Esophagus squamous epithelium (tissue), 5 donors: Measurements from ENCODE around the gene ADGRD1. TPM values are rescaled to one million over a fixed set of nuclear protein-coding genes. Genes with fewer than 3 reads are reported as not detected.

ENCODE experiments used
- DNase-seq: peaks from one replicate; lab custom pipeline; 2025; lab: John Stamatoyannopoulos, UW
- H3K27ac ChIP-seq, 4 donors: fragments of 200-600 bp; sonication (generic); one replicate each; pipeline ENCODE4 v1.5.1; 2016 to 2019; ENCODE audit warnings: mild to moderate bottlenecking in 1 of 4
- H3K27me3 ChIP-seq, 4 donors: fragments of 200-600 bp; sonication (generic); 1 replicate in 3 of 4; 2 replicates in 1 of 4; pipeline versions ENCODE4 v1.5.1 to v1.6.0; 2017 to 2021; ENCODE audit warnings: antibody characterized with exemption in 1 of 4
- H3K36me3 ChIP-seq, 3 donors: fragments of 200-600 bp; sonication (generic); one replicate each; pipeline ENCODE4 v1.5.1; 2016 to 2019
- H3K4me1 ChIP-seq, 3 donors: fragments of 200-600 bp; sonication (generic); one replicate each; pipeline ENCODE4 v1.5.1; 2017 to 2019
- H3K4me3 ChIP-seq, 4 donors: fragments of 200-600 bp; sonication (generic); 1 replicate in 3 of 4; 2 replicates in 1 of 4; pipeline ENCODE4 v1.5.1; 2016 to 2019; ENCODE audit warnings: mild to moderate bottlenecking in 2 of 4, moderate library complexity in 1 of 4
- H3K9me3 ChIP-seq, 3 donors: fragments of 200-600 bp; sonication (generic); one replicate each; pipeline ENCODE4 v1.5.1; 2016 to 2019
- POLR2A ChIP-seq, 4 donors: fragments of 450-650 bp; IDR thresholded peaks; one replicate each; pipeline ENCODE4 v1.6.1; 2017; ENCODE audit warnings: antibody characterized with exemption in 4 of 4, mild to moderate bottlenecking in 4 of 4, moderate library complexity in 3 of 4
- WGBS, 2 donors: methylation state at CpG; one replicate each; pipeline ENCODE4 v1.1.5; 2018; 5-methylcytosine and 5-hydroxymethylcytosine counted together
- intact Hi-C: fragments of 100-400 bp; cut with DNase I; formaldehyde crosslinking; loops from one replicate; pipeline ENCODE4 v1.15.0; 2022
- total RNA-seq, 4 donors: library from RNA; depleted of rRNA; stranded (reverse); fragments of >200 nt; gene quantifications; one replicate each; pipeline ENCODE4 v1.1.0, GENCODE V29; 2016
- TF ChIP-seq, protein P1 (sequence below), 6 experiments: fragments of 450-650 bp in 4 of 6; fragments of 200-600 bp in 2 of 6; sonication (generic) in 2 of 6; IDR thresholded peaks; one replicate each; pipeline ENCODE4 v1.5.1; 2016 to 2019; ENCODE audit warnings: antibody characterized with exemption in 6 of 6, mild to moderate bottlenecking in 4 of 6, moderate library complexity in 4 of 6
- donor health status: DM: yes; HTN: yes; CAD: no.

Gene ADGRD1
- total RNA-seq, 4 donors from 2014 or later, result 2.2 to 28.2 (median 8.8) TPM

DNA sequence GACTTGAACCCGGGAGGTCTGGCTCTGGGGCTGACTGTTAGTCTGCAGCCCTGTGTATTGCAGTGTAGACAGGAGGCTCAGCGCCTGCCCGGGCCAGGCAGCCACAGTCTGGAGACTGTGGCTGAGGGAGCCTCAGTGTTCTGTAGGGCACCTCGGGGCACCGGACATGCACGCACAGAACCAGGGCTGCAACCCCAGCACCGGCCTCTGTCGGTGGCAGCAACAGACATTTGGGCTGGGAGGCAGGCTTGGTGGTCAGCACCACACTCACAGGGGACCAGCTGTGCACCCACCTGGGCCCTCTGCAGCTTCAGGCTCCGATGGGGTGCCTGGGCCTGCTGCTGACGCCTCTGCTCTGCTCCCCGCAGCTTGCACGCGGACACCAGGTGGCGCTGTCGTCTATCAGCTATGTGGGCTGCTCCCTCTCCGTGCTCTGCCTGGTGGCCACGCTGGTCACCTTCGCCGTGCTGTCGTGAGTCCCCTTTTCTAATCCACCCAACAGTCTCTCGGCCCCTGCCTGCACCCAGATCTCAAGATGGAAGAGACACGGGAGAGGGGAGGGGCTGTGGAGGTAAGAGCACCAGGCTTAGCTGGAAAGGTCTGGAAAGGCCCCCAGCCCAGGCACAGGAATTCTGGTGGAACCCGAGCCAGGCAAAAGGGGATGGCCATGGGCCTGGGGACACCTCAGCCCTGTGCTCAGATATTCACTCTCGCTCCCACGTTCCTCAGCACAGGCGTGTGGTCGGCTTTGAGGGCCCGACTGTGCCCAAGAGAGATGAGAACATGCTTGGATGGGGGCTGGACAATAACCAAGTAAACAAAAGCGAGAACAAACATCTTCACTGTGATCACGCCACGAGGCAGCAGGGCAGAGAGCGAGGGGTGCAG lies 151.0 kb downstream of the ADGRD1 start:
- intact Hi-C loops, result loop anchor here (10.0 kb wide), 1 partner anchor 720 kb away; the partner anchor contains the start of gene MMP17
- WGBS, 2 donors, result 36 to 47% methylated on average over 4 to 7 of the region's 32 CpGs

DNA sequence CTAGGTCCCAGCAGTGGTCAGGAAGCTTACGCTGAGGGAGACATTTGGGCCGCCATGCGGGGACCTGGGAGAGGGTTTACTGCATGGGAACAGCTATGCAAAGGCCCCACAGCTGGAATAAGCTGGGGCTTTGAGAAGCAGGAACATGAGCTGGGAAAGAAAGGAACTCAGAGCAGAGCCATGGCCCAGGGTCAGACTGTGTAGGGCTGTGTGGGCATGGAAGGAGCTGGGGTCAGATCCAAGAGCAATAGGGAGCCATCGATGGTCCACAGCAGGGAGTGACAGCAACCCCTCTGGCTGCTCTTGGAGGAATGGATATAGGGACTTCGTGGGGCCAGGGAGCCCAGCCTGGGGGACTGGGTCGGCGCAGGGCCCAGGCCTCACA lies 151.6 kb downstream of the ADGRD1 start:
- DNase-seq, result no peak
- intact Hi-C loops, result loop anchor here (10.0 kb wide), 1 partner anchor 719 kb away; the partner anchor contains the start of gene MMP17
- Histone ChIP-seq H3K9me3 (no peaks in the 10 kb centered on the region), H3K27ac (no peak overlapping the region), H3K36me3 (no peaks in the 10 kb centered on the region), H3K4me1 (peaks cover 3 to 19% (median 7%) of the 10 kb centered on the region in 3 donors), H3K27me3 (peaks cover 0 to 21% (median 0%) of the 10 kb centered on the region in 4 donors), H3K4me3 (no peak overlapping the region)
- WGBS, 2 donors, result 94 to 95% methylated on average over 4 to 5 of the region's 7 CpGs
- no peak for TF ChIP-seq POLR2A (IDR thresholded peaks at IDR 0.05)
- TF ChIP-seq, protein P1, sequence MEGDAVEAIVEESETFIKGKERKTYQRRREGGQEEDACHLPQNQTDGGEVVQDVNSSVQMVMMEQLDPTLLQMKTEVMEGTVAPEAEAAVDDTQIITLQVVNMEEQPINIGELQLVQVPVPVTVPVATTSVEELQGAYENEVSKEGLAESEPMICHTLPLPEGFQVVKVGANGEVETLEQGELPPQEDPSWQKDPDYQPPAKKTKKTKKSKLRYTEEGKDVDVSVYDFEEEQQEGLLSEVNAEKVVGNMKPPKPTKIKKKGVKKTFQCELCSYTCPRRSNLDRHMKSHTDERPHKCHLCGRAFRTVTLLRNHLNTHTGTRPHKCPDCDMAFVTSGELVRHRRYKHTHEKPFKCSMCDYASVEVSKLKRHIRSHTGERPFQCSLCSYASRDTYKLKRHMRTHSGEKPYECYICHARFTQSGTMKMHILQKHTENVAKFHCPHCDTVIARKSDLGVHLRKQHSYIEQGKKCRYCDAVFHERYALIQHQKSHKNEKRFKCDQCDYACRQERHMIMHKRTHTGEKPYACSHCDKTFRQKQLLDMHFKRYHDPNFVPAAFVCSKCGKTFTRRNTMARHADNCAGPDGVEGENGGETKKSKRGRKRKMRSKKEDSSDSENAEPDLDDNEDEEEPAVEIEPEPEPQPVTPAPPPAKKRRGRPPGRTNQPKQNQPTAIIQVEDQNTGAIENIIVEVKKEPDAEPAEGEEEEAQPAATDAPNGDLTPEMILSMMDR (IDR thresholded peaks at IDR 0.05), result no peak

More for the DNA sequence above, 151.0 kb downstream of the ADGRD1 start:
- Histone ChIP-seq H3K27me3 (peaks cover 0 to 21% (median 0%) of the 10 kb centered on the region in 4 donors), H3K4me1 (peaks cover 3 to 19% (median 7%) of the 10 kb centered on the region in 3 donors), H3K27ac (peak overlapping the region in 2 of 4 donors; percentile 9 to 17), H3K4me3 (no peak overlapping the region), H3K36me3 (no peaks in the 10 kb centered on the region), H3K9me3 (no peaks in the 10 kb centered on the region)
- no peak for DNase-seq
- no peak for TF ChIP-seq POLR2A (IDR thresholded peaks at IDR 0.05)
- TF ChIP-seq, protein P1 (IDR thresholded peaks at IDR 0.05), result peak; percentile 72 to 92 (median 88)

DNA sequence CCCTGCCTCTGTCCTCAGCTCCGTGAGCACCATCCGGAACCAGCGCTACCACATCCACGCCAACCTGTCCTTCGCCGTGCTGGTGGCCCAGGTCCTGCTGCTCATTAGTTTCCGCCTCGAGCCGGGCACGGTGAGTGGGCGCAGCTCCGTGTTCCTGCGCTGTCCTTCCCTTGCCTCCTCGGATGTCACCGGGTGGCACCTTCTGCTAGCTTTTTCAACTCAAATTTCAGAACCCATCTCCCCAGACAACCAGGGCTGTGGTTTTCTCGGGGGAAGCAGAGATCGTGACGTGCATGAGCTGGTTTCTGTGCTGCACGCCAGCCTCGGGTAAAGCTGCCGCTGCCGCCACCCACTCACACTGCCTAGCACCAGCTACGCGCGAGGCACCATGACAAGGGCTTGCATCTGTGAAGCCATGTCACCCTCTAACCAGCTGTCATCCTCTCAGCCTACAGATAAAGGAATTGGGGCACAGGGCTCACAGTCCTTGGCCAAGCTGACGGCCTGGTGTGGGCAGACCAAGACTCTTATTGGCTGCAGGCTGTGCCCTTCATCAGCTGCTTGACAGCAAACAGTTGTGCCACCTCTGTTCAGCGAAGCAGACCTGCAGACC lies 152.1 kb downstream of the ADGRD1 start:
- Histone ChIP-seq H3K27ac (no peak overlapping the region), H3K4me3 (no peak overlapping the region), H3K9me3 (no peaks in the 10 kb centered on the region), H3K36me3 (no peaks in the 10 kb centered on the region), H3K4me1 (peaks cover 3 to 19% (median 7%) of the 10 kb centered on the region in 3 donors), H3K27me3 (peaks cover 0 to 21% (median 0%) of the 10 kb centered on the region in 4 donors)
- intact Hi-C loops, result loop anchor here (10.0 kb wide), 1 partner anchor 719 kb away; the partner anchor contains the start of gene MMP17
- 94% methylated on average over 15 of the region's 27 CpGs; no CpG with 5 or more reads in 1 of the 2 donors for WGBS, 2 donors
- TF ChIP-seq POLR2A (IDR thresholded peaks at IDR 0.05), result no peak
- TF ChIP-seq, protein P1 (IDR thresholded peaks at IDR 0.05), result no peak
- no peak for DNase-seq

DNA sequence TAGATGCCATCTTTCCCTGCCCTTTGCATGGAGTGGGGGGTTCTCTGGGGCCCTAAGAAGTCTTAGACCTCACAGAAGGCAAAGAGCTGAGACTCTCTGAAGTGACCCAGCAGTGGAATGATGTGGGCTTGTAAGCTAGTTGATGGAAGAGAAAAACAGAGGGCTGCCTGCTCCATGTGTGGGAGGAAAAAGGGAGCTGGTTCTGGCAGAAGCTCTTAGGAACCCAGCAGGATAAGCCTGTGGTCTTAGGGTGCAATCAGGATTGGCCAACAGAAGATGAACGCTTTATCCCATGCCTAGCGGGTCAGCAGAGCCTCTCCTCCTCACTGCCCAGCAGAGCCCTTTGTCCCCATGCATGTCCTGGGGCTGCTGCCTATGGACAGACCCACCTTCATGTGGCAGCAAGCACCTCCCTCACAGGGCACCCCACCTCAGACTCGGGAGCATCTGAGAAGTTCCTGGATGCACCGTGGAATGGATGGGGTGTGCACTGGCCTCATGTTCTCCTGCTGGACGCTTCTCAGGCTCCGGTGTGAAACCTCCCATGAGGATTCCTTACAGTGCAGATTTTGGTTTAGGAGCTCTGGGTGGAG lies 152.7 kb downstream of the ADGRD1 start:
- Histone ChIP-seq H3K27ac (no peak overlapping the region), H3K27me3 (peaks cover 0 to 21% (median 0%) of the 10 kb centered on the region in 4 donors), H3K4me1 (peaks cover 3 to 19% (median 7%) of the 10 kb centered on the region in 3 donors), H3K9me3 (no peaks in the 10 kb centered on the region), H3K36me3 (no peaks in the 10 kb centered on the region), H3K4me3 (no peak overlapping the region)
- WGBS, 2 donors, result 65 to 91% methylated on average over 4 of the region's 6 CpGs
- no peak for TF ChIP-seq POLR2A (IDR thresholded peaks at IDR 0.05)
- TF ChIP-seq, protein P1 (IDR thresholded peaks at IDR 0.05), result no peak
- intact Hi-C loops, result loop anchor here (10.0 kb wide), 1 partner anchor 718 kb away; the partner anchor contains the start of gene MMP17
- DNase-seq, result no peak
